ENCODE results near the gene CKS2. TPM values are rescaled to one million over a fixed set of nuclear protein-coding genes. Genes with fewer than 3 reads are reported as not detected.
A peak's percentile ranks its signal among the peaks of the same experiment; 100 is the strongest.

The CKS2 gene
- total and polyA plus RNA-seq, 4 experiments from 2014 or later = 6.5 to 35.4 (median 16.4) TPM

- H3K27me3 ChIP-seq (ENCODE audit: insufficient read depth, low read length) = no peaks in the 10 kb centered on the region
- H3K27ac Mint-ChIP-seq = peak overlapping the region in 1 of 7 donors; percentile 13
Observed at GRCh38 chr9:89346696-89347095, 35.7 kb downstream of the CKS2 start.

GRCh38 chr9:89347651-89348050 lies 36.7 kb downstream of the CKS2 start:
- Mint-ChIP-seq H3K36me3 (peaks cover 78 to 95% of the 10 kb centered on the region in 2 donors), H3K27me3 (no peaks in the 10 kb centered on the region), H3K4me1 (peaks cover 28 to 46% (median 32%) of the 10 kb centered on the region in 4 donors), H3K27ac (peak overlapping the region in 2 of 7 donors; percentile 4 to 19), H3K9me3 (peaks cover 0 to 2% (median 0%) of the 10 kb centered on the region in 8 donors), H3K4me3 (no peak overlapping the region)
- CTCF ChIA-PET (ENCODE audit: partially characterized antibody) = interaction anchor here (0.6 to 3.4 kb wide), 4 partner anchors 10 to 248 kb away, joined by 3 to 11 read pairs (median 3); no protein-coding TSS in a partner anchor
- Histone ChIP-seq H3K27me3 (ENCODE audit: insufficient read depth, low read length) (no peaks in the 10 kb centered on the region), H3K36me3 (ENCODE audit: insufficient read depth, low read length) (peaks cover 80% of the 10 kb centered on the region), H3K27ac (ENCODE audit: low read depth, low read length) (no peak overlapping the region), H3K9me3 (ENCODE audit: control insufficient read depth in 1 of 2, low read length in 2 of 2) (no peaks in the 10 kb centered on the region), H3K4me3 (ENCODE audit: low read length in 2 of 2) (no peak overlapping the region), H3K4me1 (ENCODE audit: insufficient read depth, low read length) (peaks cover 15% of the 10 kb centered on the region)
- no peak for DNase-seq
- POLR2A ChIA-PET (ENCODE audit: partially characterized antibody) = interaction anchor here (0.7 to 1.2 kb wide), 2 partner anchors 27 to 74 kb away, joined by 3 read pairs; no protein-coding TSS in a partner anchor
- intact Hi-C loops (cut with micrococcal nuclease) = no loop called here

More at GRCh38 chr9:89346696-89347095, 35.7 kb downstream of the CKS2 start:
- ChIA-PET CTCF (ENCODE audit: partially characterized antibody) (no interaction called here), POLR2A (ENCODE audit: partially characterized antibody) (no interaction called here)
- peaks cover 5% of the 10 kb centered on the region for H3K4me1 ChIP-seq (ENCODE audit: insufficient read depth, low read length)
- no peak for DNase-seq
- Mint-ChIP-seq H3K36me3 (peaks cover 83 to 95% of the 10 kb centered on the region in 2 donors), H3K4me3 (no peak overlapping the region), H3K4me1 (peaks cover 22 to 41% (median 25%) of the 10 kb centered on the region in 4 donors), H3K27me3 (no peaks in the 10 kb centered on the region), H3K9me3 (peaks cover 0 to 2% (median 0%) of the 10 kb centered on the region in 8 donors)
- no peak overlapping the region for H3K27ac ChIP-seq (ENCODE audit: low read depth, low read length)
- no peak overlapping the region for H3K4me3 ChIP-seq (ENCODE audit: low read length in 2 of 2)
- peaks cover 84% of the 10 kb centered on the region for H3K36me3 ChIP-seq (ENCODE audit: insufficient read depth, low read length)
- no peaks in the 10 kb centered on the region for H3K9me3 ChIP-seq (ENCODE audit: control insufficient read depth in 1 of 2, low read length in 2 of 2)
- intact Hi-C loops (cut with micrococcal nuclease) = no loop called here

GRCh38 chr9:89349607-89350006 lies 38.6 kb downstream of the CKS2 start:
- CTCF ChIA-PET (ENCODE audit: partially characterized antibody) = interaction anchor here (0.7 to 3.4 kb wide), 2 partner anchors 29 to 200 kb away, joined by 4 to 11 read pairs; no protein-coding TSS in a partner anchor
- peaks cover 94% of the 10 kb centered on the region for H3K36me3 ChIP-seq (ENCODE audit: insufficient read depth, low read length)
- no peak for DNase-seq
- H3K4me1 Mint-ChIP-seq = peaks cover 20 to 43% (median 29%) of the 10 kb centered on the region in 4 donors
- POLR2A ChIA-PET (ENCODE audit: partially characterized antibody) = no interaction called here
- no peak overlapping the region for H3K4me3 ChIP-seq (ENCODE audit: low read length in 2 of 2)
- no peaks in the 10 kb centered on the region for H3K9me3 Mint-ChIP-seq
- H3K4me3 Mint-ChIP-seq = no peak overlapping the region
- no peaks in the 10 kb centered on the region for H3K9me3 ChIP-seq (ENCODE audit: control insufficient read depth in 1 of 2, low read length in 2 of 2)
- intact Hi-C loops (cut with micrococcal nuclease) = no loop called here
- no peaks in the 10 kb centered on the region for H3K27me3 ChIP-seq (ENCODE audit: insufficient read depth, low read length)
- H3K27ac Mint-ChIP-seq = peak overlapping the region in 2 of 7 donors; percentile 27 to 55
- H3K27ac ChIP-seq (ENCODE audit: low read depth, low read length) = no peak overlapping the region
- H3K36me3 Mint-ChIP-seq = peaks cover 71 to 94% of the 10 kb centered on the region in 2 donors
- H3K4me1 ChIP-seq (ENCODE audit: insufficient read depth, low read length) = peaks cover 19% of the 10 kb centered on the region
- H3K27me3 Mint-ChIP-seq = no peaks in the 10 kb centered on the region

GRCh38 chr9:89350988-89351557 lies 40.1 kb downstream of the CKS2 start:
- ChIA-PET POLR2A (ENCODE audit: partially characterized antibody) (interaction anchor here (0.7 kb wide), 1 partner anchor 9 kb away, joined by 3 read pairs; no protein-coding TSS in a partner anchor), CTCF (ENCODE audit: partially characterized antibody) (no interaction called here)
- no peaks in the 10 kb centered on the region for H3K9me3 Mint-ChIP-seq
- no peak for DNase-seq
- H3K4me3 Mint-ChIP-seq = no peak overlapping the region
- H3K4me1 ChIP-seq (ENCODE audit: insufficient read depth, low read length) = peaks cover 19% of the 10 kb centered on the region
- H3K4me3 ChIP-seq (ENCODE audit: low read length in 2 of 2) = no peak overlapping the region
- H3K27me3 Mint-ChIP-seq = no peaks in the 10 kb centered on the region
- peaks cover 20 to 35% (median 28%) of the 10 kb centered on the region in 4 donors for H3K4me1 Mint-ChIP-seq
- H3K27me3 ChIP-seq (ENCODE audit: insufficient read depth, low read length) = no peaks in the 10 kb centered on the region
- peak overlapping the region; percentile 19 to 95 (median 78) for H3K27ac Mint-ChIP-seq
- no peak overlapping the region for H3K27ac ChIP-seq (ENCODE audit: low read depth, low read length)
- intact Hi-C loops (cut with micrococcal nuclease) = no loop called here
- H3K36me3 Mint-ChIP-seq = peaks cover 68 to 94% of the 10 kb centered on the region in 2 donors
- no peaks in the 10 kb centered on the region for H3K9me3 ChIP-seq (ENCODE audit: control insufficient read depth in 1 of 2, low read length in 2 of 2)
- peaks cover 90% of the 10 kb centered on the region for H3K36me3 ChIP-seq (ENCODE audit: insufficient read depth, low read length)

GRCh38 chr9:89351584-89352300 lies 40.7 kb downstream of the CKS2 start:
- peak overlapping the region; percentile 40 for H3K27ac ChIP-seq (ENCODE audit: low read depth, low read length)
- Mint-ChIP-seq H3K4me3 (peak overlapping the region in 6 of 8 donors; percentile 7 to 79 (median 69)), H3K36me3 (peaks cover 68 to 94% of the 10 kb centered on the region in 2 donors), H3K27ac (peak overlapping the region; percentile 19 to 95 (median 91)), H3K9me3 (no peaks in the 10 kb centered on the region), H3K4me1 (peaks cover 20 to 35% (median 28%) of the 10 kb centered on the region in 4 donors), H3K27me3 (no peaks in the 10 kb centered on the region)
- CTCF ChIA-PET (ENCODE audit: partially characterized antibody) = interaction anchor here (1.2 kb wide), 1 partner anchor 133 kb away, joined by 3 read pairs; no protein-coding TSS in a partner anchor
- POLR2A ChIA-PET (ENCODE audit: partially characterized antibody) = interaction anchor here (0.7 to 1.5 kb wide), 2 partner anchors 9 to 12 kb away, joined by 3 read pairs; no protein-coding TSS in a partner anchor
- intact Hi-C loops (cut with micrococcal nuclease) = no loop called here
- H3K9me3 ChIP-seq (ENCODE audit: control insufficient read depth in 1 of 2, low read length in 2 of 2) = no peaks in the 10 kb centered on the region
- DNase-seq = no peak
- peaks cover 88% of the 10 kb centered on the region for H3K36me3 ChIP-seq (ENCODE audit: insufficient read depth, low read length)
- H3K27me3 ChIP-seq (ENCODE audit: insufficient read depth, low read length) = no peaks in the 10 kb centered on the region
- H3K4me3 ChIP-seq (ENCODE audit: low read length in 2 of 2) = no peak overlapping the region
- peaks cover 19% of the 10 kb centered on the region for H3K4me1 ChIP-seq (ENCODE audit: insufficient read depth, low read length)

GRCh38 chr9:89352451-89352850 lies 41.5 kb downstream of the CKS2 start:
- H3K9me3 ChIP-seq (ENCODE audit: control insufficient read depth in 1 of 2, low read length in 2 of 2) = no peaks in the 10 kb centered on the region
- peaks cover 88% of the 10 kb centered on the region for H3K36me3 ChIP-seq (ENCODE audit: insufficient read depth, low read length)
- no peak overlapping the region for H3K4me3 ChIP-seq (ENCODE audit: low read length in 2 of 2)
- Mint-ChIP-seq H3K4me1 (peaks cover 19 to 35% (median 28%) of the 10 kb centered on the region in 4 donors), H3K9me3 (no peaks in the 10 kb centered on the region), H3K27ac (peak overlapping the region; percentile 50 to 95 (median 91)), H3K27me3 (no peaks in the 10 kb centered on the region), H3K36me3 (peaks cover 68 to 96% of the 10 kb centered on the region in 2 donors), H3K4me3 (peak overlapping the region in 7 of 8 donors; percentile 52 to 79 (median 68))
- intact Hi-C loops (cut with micrococcal nuclease) = no loop called here
- DNase-seq = no peak
- H3K27ac ChIP-seq (ENCODE audit: low read depth, low read length) = peak overlapping the region; percentile 40
- H3K4me1 ChIP-seq (ENCODE audit: insufficient read depth, low read length) = peaks cover 19% of the 10 kb centered on the region
- H3K27me3 ChIP-seq (ENCODE audit: insufficient read depth, low read length) = no peaks in the 10 kb centered on the region
- POLR2A ChIA-PET (ENCODE audit: partially characterized antibody) = interaction anchor here (1.5 kb wide), 1 partner anchor 11 kb away, joined by 3 read pairs; no protein-coding TSS in a partner anchor
- CTCF ChIA-PET (ENCODE audit: partially characterized antibody) = interaction anchor here (1.2 kb wide), 1 partner anchor 132 kb away, joined by 3 read pairs; no protein-coding TSS in a partner anchor

Measured in CD4-positive, alpha-beta memory T cell (primary cell).